Activated CD4-positive, alpha-beta T cell treated with anti-CD3 and anti-CD28 coated beads, Interleukin-2, Interleukin-4, amounts not matched to agents 100 ng/mL and 50 ng/mL, durations not matched to agents 16 hours and 8 hours (primary cell): ENCODE results near the gene BANP.
"Not testable (repeated sequence)": the region's sequence is repeated elsewhere in the genome, so short reads cannot be mapped to it uniquely, and the experiment has no call there.

ENCODE experiments used
- DNase-seq: peaks from one replicate; pipeline ENCODE4 v3.0.0-alpha.2; 2020; ENCODE audit warnings: low spot score

The BANP gene

DNA sequence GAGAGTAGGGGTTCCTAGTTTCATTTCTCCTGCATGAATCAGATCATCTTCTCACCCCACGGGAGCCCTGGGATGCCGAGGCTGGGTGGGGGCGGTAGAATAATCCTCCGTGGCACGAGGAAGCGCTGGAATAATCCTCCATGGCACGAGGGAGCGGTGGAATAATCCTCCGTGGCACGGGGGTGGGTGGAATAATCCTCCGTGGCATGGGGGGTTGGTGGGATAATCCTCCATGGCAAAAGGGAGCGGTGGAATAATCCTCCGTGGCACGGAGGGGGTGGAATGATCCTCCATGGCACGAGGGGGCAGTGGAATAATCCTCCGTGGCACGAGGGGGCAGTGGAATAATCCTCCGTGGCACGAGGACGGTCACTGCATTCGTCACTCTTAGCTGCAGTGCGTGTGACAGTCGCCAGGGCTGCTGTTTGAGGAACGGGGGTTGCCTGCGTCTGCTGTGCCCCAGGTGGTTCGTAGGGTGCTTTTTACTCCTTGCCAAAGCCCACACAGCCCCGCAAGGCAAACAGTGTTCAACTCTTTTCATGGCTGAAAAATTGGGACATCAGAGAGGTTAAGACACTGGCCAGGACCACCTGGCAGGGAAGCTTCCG is 152.5 kb downstream of the BANP start:
- DNase-seq: no peak

GRCh38 chr16:88104363-88104762 is 153.1 kb downstream of the BANP start:
- DNase-seq: not testable (repeated sequence)

- DNase-seq: not testable (repeated sequence)
Observed at GRCh38 chr16:88105574-88106140, 154.4 kb downstream of the BANP start.

DNA sequence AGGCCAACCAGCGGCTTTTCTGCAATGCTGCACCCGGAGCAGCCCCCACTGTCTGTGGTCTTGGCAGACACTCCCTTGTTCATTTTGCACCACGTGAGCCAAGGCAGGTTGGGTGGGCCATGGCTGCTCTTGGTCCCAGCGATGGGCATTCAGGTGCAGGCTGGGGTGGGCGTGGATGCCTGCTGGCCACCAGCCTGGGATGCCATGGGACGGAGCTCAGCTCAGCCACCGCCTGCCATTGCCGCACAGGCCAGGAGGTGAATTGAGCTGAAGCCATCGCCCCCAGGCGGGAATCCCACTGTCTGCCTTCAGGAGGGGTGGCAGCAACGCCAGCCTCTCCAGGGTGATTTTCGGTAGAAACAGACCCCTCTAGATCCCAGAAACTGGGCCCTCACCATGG is 155.3 kb downstream of the BANP start:
- not testable (repeated sequence) for DNase-seq

DNA sequence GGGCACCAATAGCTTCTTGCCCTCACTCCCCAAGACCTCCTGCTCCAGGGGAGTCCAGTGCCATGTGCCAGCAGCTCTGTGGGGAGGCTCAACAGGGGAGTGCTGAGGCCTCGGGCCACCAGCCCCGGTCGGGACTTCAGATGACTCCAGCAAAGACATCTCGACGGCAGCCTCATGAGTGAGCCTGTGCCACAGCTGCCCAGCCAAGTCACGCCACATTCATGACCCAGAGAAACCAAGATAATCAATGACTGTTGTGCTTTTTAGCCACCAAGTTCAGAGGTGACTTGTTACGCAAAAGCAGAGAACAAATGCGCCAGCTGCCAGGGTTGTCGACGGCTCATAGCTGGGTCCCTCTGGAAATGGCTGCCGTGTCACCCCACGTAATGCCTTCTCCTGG is 157.5 kb downstream of the BANP start:
- no peak for DNase-seq

DNA sequence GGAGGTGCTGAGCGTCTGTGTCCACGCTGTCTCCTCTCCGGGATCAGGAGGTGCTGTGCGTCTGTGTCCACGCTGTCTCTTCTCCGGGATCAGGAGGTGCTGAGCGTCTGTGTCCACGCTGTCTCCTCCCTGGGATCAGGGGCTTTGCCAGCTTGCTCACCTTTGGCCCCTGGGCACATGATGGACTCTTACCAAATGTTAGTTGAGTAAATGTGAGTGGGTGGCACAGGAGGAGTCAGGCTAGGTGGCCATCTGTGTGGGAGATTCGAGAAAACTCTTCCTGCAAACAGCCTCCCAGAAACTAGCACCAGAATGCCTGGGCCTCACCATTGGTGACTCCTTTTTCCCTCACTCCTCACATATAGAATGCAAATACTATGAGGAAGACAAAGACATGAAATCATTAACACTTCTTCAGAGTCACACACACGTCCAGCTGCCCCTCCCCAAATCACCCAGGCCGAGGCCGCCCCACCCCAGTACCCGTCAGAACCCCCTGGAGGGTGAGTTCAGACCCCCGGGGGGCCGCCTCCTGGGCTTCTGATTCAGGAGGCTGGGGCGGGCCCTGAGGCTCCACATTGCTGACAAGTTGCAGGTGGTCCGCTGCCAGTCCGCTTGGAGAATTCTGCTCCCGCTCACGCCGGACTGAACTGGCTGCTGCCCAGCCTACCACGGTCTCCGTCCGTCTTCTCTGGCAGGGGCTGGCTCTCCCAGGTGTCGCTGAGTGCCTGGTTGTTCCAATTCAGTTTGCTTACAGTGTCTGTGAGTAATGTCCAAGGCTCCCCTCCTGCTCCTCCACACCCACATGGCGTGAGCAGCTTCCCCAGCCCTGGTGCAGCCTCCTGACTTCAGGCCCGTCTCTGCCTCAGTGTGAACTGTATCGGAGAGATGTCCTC is 158.7 kb downstream of the BANP start:
- DNase-seq: not testable (repeated sequence)

- not testable (repeated sequence) for DNase-seq
Observed at GRCh38 chr16:88110875-88111494, 159.8 kb downstream of the BANP start.

DNA sequence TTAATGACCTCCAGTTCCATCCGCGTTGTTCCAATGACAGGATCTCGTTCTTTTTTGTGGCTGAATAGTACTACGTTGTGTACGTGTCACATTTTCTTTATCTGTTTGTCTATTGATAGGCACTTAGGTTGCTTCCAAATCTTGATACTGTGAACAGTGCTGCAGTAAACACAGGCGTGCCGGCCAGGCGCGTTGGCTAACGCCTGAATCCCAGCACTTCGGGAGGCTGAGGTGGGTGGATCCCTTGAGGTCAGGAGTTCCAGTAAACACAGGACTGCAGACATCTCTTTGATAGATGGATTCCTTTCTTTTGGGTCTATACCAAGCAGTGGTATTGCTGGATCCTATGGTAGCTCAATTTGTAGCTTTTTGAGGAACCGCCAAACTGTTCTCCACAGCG is 160.7 kb downstream of the BANP start:
- not testable (repeated sequence) for DNase-seq

- no peak for DNase-seq
Observed at GRCh38 chr16:88113545-88114045, 162.4 kb downstream of the BANP start.

DNA sequence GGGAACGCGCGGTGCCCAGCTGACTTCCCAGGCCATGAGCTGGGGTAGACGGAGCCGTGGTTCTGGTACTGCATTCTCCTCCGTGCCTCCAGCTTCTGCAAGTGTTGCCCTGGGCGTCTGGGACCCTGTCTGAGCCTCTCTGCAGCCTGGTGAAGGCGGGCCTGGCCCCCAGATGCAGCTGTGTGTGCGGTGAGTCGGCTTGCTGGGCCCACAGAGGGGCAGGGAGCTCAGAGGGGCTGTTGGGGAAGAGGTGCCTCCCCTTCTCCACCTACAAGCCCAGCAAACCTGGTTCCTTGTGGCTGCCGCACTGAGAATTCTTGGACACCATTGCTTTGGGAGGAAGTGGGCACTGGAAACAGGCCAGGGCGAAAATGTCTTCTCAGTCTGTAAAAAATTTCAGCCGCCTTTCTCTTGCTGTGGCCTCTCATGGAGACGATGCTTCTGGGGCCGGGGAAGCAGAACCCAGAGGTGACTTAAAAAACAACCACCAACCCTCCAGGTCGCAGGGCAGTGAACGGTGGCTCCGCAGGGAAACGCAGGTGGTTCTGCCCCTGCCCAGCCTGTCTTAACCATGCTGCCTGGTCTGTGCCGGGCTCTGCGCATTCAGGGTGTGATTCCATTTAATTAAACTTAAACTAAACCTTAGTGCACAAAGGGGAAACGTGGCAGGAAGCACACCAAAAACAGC is 163.5 kb downstream of the BANP start:
- DNase-seq: not testable (repeated sequence)

GRCh38 chr16:88116121-88116520 is 164.9 kb downstream of the BANP start:
- DNase-seq: no peak

DNA sequence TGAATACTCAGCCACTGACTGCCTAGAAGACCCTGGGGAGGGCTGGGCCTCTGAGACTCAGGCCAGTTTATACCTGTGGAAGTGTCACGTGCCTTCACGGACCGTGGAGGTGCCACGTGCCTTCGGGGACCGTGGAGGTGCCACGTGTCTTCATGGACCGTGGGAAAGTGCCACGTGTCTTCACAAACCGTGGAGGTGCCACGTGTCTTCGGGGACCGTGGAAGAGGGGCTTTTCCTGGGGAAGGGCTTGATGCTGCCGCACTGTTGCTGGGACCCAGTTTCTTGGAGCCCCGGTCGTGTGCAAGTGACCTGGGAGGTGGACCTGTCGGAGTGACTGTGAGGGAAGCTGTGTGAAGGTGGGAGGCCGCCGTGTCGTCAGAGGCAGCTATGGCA is 166.2 kb downstream of the BANP start:
- no peak for DNase-seq

DNA sequence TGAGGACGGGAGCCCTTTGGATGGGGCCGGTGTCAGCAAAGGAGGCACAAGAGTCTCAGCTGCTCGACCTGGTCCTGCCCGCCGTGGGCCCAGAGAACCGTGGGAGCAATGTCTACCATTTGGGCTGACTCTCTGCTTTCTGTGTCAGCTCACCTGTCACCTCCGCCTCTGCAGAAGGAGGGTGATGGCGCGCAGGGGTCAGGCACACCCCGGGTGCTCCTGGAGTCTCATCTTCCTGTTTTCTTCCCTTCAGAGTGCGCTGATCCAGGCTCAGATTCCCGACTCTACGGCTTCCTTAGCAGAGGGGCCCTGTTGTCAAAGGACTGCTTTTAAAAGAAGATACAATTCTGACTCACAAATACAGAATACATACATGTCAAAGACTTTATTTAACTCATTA is 167.1 kb downstream of the BANP start:
- no peak for DNase-seq

DNA sequence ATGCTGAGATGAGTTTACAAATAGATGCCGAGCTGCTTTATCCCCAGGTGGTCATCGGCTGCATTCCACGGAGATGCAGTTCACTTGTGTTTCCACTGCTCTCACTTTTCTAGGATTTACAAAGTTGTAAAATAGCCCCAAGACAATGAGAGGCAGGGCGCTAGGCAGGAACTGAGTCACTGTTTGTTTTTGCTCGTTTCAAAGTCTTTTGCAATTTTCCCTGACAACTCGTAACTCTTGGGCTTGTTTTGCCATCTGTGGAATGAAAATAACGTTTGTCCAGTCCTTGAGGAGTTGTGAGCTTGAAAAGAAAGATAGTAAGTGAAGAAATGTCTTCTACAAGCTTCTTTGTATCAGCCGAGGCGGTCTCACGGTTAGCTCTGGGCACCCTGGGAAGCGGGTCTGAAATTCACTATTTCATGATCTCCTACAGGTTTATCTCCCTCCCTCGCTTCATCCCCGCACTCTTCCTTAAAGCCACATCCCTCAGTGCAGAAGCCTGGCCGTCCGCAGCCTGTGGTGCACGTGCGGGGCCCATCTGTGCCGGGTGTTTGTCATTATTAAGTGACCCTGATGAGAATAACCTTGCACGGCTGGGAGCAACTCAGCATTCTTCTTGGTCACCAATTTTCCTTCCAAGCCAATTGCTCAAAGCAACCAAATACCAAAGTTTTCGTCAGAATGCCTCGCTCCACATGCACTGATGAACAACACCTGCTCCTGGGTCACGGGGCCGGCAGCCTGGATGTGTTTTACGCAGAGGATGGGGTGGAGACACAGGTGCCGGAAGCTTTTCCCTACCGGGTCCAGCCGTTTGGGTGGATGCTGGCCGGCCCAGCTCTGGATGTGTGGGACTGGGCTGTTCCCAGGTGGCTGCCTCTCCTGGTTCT is 167.9 kb downstream of the BANP start:
- not testable (repeated sequence) for DNase-seq

DNA sequence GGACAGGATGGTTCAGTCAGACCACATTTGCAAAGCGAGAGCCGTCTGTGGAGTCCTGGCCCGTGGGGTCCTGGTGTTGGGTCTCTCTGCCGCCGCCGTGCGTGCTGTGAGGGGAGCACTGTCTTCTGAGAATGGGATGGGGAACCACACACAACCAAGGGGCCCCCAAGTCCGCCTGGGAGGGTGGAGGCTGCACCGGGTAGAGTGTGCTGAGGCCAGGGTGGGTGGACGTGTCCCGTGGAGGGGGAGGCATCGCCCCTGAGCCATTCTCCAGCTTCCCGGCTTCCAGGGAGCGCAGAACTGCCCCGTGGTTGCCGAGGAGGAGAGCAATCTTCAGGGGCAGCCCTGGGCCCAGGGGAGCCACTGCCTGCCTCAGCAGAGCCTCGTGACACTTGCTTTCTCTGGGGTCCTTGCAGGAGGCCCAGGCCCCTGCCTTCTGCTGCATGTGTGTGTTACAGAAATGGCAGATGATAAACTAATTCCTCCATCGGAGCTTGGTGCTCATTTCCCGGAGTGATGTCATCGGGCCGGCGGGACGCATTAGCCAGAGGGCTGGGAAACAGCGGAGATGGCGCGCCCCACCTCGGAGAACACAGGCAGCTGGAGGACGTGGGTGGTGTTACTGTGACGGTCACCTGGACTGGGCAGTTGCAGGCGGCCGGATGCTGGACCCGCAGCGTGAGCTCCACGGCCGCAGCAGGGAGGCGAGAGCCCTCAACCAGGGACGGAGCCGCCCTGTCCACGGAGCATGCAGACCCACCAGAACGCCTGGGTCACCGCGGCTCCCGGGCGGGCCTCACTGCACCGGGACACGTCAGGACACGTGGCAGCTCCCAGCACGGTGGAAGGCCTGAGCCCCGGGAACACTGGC is 168.9 kb downstream of the BANP start:
- DNase-seq: not testable (repeated sequence)

DNA sequence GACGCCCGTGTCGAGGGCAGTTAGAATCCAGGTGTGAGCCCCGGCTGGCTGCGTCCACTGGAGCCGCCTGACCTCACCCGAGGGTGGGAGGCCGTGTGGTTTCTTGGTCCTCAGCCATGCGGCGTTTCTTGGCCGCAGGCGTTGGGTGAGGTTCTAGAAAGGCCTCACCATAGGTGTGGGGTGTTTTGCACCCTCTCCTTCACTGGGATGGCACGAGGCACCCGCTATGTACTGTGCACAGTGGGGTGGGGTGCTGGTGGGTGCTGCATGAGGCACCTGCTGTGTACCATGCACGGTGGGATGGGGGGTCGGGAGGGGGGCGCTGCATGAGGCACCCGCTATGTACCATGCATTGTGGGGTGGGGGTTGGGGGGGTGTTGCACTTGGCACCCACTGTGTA is 169.6 kb downstream of the BANP start:
- DNase-seq: no peak

DNA sequence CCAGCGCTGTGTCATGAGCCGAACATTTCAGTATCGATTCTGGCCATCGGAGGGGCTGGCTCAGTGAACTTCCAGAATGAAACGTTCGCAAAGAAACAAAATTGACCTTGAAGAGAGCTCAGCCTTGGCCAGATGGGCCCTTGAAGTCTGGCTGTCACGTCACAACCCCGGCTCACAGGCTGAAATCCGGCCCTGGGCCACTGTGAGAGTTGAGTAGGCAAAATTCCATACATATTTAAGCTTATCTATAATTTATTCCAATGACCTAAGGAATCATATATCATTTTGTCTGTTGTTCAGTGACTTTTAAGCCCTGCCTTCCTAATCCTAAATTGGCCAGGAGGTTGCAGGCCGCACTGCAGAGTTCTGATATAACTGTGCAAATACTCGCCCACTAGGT is 170.2 kb downstream of the BANP start:
- not testable (repeated sequence) for DNase-seq

DNA sequence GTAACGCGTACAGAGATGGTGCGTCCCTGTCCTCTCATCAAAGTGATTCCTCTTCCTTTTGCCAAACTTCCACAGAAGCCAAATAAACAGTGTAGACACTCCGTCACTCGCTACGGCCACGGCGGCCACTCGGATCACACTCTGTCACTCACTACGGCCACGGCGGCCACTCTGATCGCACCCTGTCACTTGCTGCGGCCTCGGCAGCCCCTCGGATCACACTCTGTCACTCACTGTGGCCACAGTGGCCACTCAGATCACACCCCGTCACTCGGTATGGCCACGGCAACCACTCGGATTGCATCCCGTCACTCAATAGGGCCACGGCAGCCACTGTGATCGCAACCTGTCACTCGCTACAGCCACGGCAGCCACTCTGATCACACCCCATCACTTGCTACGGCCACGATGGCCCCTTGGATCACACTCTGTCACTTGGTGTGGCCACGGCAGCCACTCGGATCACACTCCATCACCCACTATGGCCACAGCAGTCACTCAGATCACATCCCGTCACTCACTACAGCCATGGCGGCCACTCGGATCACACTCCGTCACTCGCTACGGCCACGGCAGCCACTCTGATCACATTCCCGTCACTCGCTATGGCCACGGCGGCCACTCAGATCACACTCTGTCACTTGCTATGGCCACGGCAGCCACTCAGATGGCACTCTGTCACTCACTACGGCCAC is 170.8 kb downstream of the BANP start:
- no peak for DNase-seq
